Lung (tissue), 12 donors: ENCODE measurements around the gene NPS. TPM values are rescaled to one million over a fixed set of nuclear protein-coding genes. Genes with fewer than 3 reads are reported as not detected.

Experiments used
- ATAC-seq: fragments of 200-7000 bp; cut with Tn5 transposase; one replicate; pipeline ENCODE4 v1.9.1; 2020; ENCODE audit warnings: moderate number of reproducible peaks; ENCODE audit not compliant: insufficient read depth, low FRiP score
- DNase-seq, 3 donors: peaks; one replicate each; pipeline ENCODE4 v3.0.0-alpha.2; 2013 to 2017
- H3K27ac ChIP-seq, 2 donors: one replicate each; pipeline ENCODE4 v1.5.1; 2013; ENCODE audit warnings: mild to moderate bottlenecking in 2 of 2, moderate library complexity in 2 of 2, control low read depth in 1 of 2, inconsistent platforms in 1 of 2, low read depth in 1 of 2, low read length in 1 of 2
- H3K27me3 ChIP-seq, 3 donors: one replicate each; pipeline ENCODE4 v1.5.1; 2013; ENCODE audit warnings: low read length in 2 of 3; ENCODE audit not compliant: control insufficient read depth in 3 of 3, insufficient read depth in 3 of 3
- H3K36me3 ChIP-seq, 4 donors: one replicate each; pipeline ENCODE4 v1.5.1; 2013; ENCODE audit warnings: low read length in 4 of 4, mild to moderate bottlenecking in 1 of 4, moderate library complexity in 1 of 4; ENCODE audit not compliant: control insufficient read depth in 4 of 4, insufficient read depth in 4 of 4
- H3K4me1 ChIP-seq, 5 donors: one replicate each; pipeline ENCODE4 v1.5.1; 2013; ENCODE audit warnings: low read length in 5 of 5, mild to moderate bottlenecking in 2 of 5, moderate library complexity in 1 of 5; ENCODE audit not compliant: control insufficient read depth in 5 of 5, insufficient read depth in 5 of 5
- H3K4me3 ChIP-seq: one replicate; pipeline ENCODE4 v1.5.1; 2013; ENCODE audit warnings: mild to moderate bottlenecking, control low read depth, moderate library complexity
- H3K9ac ChIP-seq, 2 donors: one replicate each; pipeline ENCODE4 v1.5.1; 2013; ENCODE audit warnings: low read length in 2 of 2, control low read depth in 1 of 2; ENCODE audit not compliant: insufficient read depth in 1 of 2
- H3K9me3 ChIP-seq, 4 donors: one replicate each; pipeline ENCODE4 v1.5.1; 2013; ENCODE audit warnings: low read length in 3 of 4, mild to moderate bottlenecking in 1 of 4, moderate library complexity in 1 of 4; ENCODE audit not compliant: control insufficient read depth in 4 of 4, insufficient read depth in 3 of 4
- WGBS, 2 donors: extraction: QIAGEN DNeasy Blood & Tissue Kit; methylation state at CpG; one replicate each; pipeline ENCODE4 v1.1.7; 2013; 5-methylcytosine and 5-hydroxymethylcytosine counted together
- polyA plus RNA-seq, 2 donors: library from polyadenylated mRNA; stranded (reverse); fragments of 200-250 nt; gene quantifications; one replicate each; pipeline ENCODE4 v1.2.1, GENCODE V29; 2013
- total RNA-seq, 2 donors: library from RNA; depleted of rRNA in 1 of 2; stranded (reverse); fragments of >200 nt in 1 of 2; gene quantifications; one replicate each; pipeline ENCODE4 v1.2.1, GENCODE V29; 2014 to 2021
- TF ChIP-seq, protein P1 (sequence below): IDR thresholded peaks from 2 replicates; pipeline ENCODE4 v1.5.1; 2012; ENCODE audit warnings: mild to moderate bottlenecking; ENCODE audit errors: control extremely low read depth, extremely low read depth
- donor health status: control.
- donor health status: control.
- donor health status: Bipolar disorder and iron deficiency.
- donor health status: healthy.
- donor health status: DM: yes; HTN: yes; CAD: no.

NPS gene
- total and polyA plus RNA-seq, 4 donors: not detected

DNA sequence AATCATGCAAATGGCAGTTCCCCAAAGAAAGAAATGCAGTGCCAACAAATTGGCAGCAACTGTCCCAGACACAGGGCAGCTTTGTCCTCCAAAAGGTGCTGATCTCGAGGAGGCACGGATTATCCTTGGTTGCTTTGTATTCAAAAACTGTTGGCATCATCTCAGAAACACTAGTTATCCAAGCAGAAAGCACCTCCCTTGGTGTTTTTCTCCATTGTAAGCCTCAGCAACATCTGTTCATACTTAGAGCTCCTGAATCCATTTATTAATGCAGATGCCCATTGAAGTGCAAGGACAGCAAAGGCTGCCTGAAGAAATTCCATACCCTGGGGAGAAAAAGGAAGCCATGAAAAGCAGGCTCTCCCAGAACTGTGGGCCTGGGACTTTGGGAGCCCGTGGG, 1.1 kb upstream of the NPS start:
- Histone ChIP-seq H3K36me3 (no peaks in the 10 kb centered on the region), H3K27ac (no peak overlapping the region), H3K9me3 (peaks cover 0 to 7% (median 2%) of the 10 kb centered on the region in 4 donors), H3K27me3 (no peaks in the 10 kb centered on the region), H3K4me3 (no peak overlapping the region), H3K4me1 (no peaks in the 10 kb centered on the region), H3K9ac (no peak overlapping the region)
- 79% methylated on average over 3 of the region's 3 CpGs for WGBS, 2 donors
- TF ChIP-seq, protein P1, sequence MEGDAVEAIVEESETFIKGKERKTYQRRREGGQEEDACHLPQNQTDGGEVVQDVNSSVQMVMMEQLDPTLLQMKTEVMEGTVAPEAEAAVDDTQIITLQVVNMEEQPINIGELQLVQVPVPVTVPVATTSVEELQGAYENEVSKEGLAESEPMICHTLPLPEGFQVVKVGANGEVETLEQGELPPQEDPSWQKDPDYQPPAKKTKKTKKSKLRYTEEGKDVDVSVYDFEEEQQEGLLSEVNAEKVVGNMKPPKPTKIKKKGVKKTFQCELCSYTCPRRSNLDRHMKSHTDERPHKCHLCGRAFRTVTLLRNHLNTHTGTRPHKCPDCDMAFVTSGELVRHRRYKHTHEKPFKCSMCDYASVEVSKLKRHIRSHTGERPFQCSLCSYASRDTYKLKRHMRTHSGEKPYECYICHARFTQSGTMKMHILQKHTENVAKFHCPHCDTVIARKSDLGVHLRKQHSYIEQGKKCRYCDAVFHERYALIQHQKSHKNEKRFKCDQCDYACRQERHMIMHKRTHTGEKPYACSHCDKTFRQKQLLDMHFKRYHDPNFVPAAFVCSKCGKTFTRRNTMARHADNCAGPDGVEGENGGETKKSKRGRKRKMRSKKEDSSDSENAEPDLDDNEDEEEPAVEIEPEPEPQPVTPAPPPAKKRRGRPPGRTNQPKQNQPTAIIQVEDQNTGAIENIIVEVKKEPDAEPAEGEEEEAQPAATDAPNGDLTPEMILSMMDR: no peak
- DNase-seq (no peak), ATAC-seq (no peak)

DNA sequence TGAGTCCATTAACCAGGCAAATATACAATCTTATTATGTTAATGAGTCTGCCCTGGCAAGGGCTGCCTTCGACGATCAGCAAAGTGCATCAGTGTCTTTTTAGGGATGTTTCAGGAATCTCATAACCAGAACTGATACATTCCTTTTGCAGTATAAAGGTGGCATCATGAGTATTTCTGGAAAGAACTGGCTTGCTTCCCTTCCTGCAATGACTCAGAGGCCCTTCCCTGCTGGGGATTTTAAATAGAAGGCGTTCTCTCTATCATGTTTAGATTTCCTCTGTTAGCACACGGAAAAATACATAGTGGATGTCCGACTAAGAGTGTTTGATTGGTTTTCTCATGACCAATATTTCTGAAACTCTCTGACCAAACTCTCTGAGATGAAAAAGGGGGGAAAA, 1.8 kb downstream of the NPS start:
- WGBS, 2 donors: 66 to 75% methylated on average over 5 of the region's 5 CpGs
- H3K36me3 ChIP-seq: no peaks in the 10 kb centered on the region
- TF ChIP-seq, protein P1: no peak
- ATAC-seq: no peak
- H3K4me1 ChIP-seq: no peaks in the 10 kb centered on the region
- no peak overlapping the region for H3K27ac ChIP-seq
- H3K9ac ChIP-seq: no peak overlapping the region
- DNase-seq: no peak
- H3K9me3 ChIP-seq: no peaks in the 10 kb centered on the region
- H3K27me3 ChIP-seq: peaks cover 0 to 4% (median 3%) of the 10 kb centered on the region in 3 donors
- no peak overlapping the region for H3K4me3 ChIP-seq

DNA sequence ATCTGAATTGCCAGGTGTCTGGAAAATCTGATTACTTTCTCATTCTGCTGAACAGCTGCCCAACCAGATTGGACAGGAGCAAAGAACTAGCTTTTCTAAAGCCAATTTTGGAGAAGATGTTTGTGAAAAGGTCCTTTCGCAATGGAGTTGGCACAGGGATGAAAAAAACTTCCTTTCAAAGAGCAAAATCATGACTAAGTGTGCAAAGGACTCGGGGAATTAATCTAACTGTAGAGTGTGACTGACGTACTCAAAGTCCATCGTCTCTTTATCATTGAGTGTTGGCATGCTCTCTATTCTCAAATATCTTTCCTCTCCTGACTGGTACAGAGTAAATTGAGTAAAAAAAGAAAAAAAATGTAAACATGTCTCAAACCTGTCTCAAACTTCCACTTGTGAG, 3.3 kb downstream of the NPS start:
- TF ChIP-seq, protein P1: no peak
- Histone ChIP-seq H3K9ac (no peak overlapping the region), H3K36me3 (no peaks in the 10 kb centered on the region), H3K9me3 (no peaks in the 10 kb centered on the region), H3K27me3 (peaks cover 0 to 4% (median 3%) of the 10 kb centered on the region in 3 donors), H3K27ac (no peak overlapping the region), H3K4me3 (no peak overlapping the region), H3K4me1 (no peaks in the 10 kb centered on the region)
- DNase-seq (peak in 2 of 3 donors; percentile 11 to 18), ATAC-seq (no peak)
- 57 to 69% methylated on average over 4 of the region's 4 CpGs for WGBS, 2 donors

DNA sequence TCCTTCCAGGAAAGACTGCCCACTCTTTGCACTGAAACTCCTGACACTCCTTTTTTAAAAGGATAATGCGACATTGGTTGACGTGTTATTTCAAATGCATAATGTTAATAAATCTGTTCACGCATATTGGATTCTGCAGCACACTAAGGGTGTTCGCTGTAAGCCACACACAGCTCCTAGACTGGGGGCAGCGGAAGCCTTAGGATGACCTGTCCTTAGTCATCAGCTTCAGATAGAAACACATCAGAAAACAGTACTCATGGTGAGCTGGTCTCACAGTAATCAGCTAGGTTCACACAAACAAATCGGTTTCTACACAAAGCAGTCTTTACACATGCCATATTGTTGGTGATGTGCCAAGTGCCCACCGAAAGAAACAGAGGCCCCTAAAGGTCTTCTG, 4.3 kb downstream of the NPS start:
- ATAC-seq (no peak), DNase-seq (no peak)
- peaks cover 0 to 4% (median 3%) of the 10 kb centered on the region in 3 donors for H3K27me3 ChIP-seq
- H3K9me3 ChIP-seq: no peaks in the 10 kb centered on the region
- H3K4me3 ChIP-seq: no peak overlapping the region
- H3K27ac ChIP-seq: no peak overlapping the region
- 90 to 91% methylated on average over 7 of the region's 7 CpGs for WGBS, 2 donors
- no peak overlapping the region for H3K9ac ChIP-seq
- H3K36me3 ChIP-seq: no peaks in the 10 kb centered on the region
- no peaks in the 10 kb centered on the region for H3K4me1 ChIP-seq
- TF ChIP-seq, protein P1: no peak
